ENCODE results near the gene KNL1.

Gene KNL1

GRCh38 chr15:40555876-40556275 is 38.2 kb upstream of the KNL1 start:
- H3K4me3 ChIP-seq (ENCODE audit: low read depth, low read length): no peak overlapping the region
- POLR2A ChIA-PET: no interaction called here
- DNase-seq (ENCODE audit: low read depth, low spot score): no peak
- CTCF ChIA-PET: no interaction called here
- no peak for TF ChIP-seq CTCF (IDR thresholded peaks at IDR 0.05; ENCODE audit: insufficient read depth, low read length, missing control alignments)

GRCh38 chr15:40558952-40559742 is 34.9 kb upstream of the KNL1 start:
- no peak for DNase-seq (ENCODE audit: low read depth, low spot score)
- TF ChIP-seq CTCF (IDR thresholded peaks at IDR 0.05; ENCODE audit: insufficient read depth, low read length, missing control alignments): no peak
- CTCF ChIA-PET: interaction anchor here (2.2 kb wide), 1 partner anchor 31 kb away, joined by 6 read pairs; no protein-coding TSS in a partner anchor
- POLR2A ChIA-PET: no interaction called here
- H3K4me3 ChIP-seq (ENCODE audit: low read depth, low read length): no peak overlapping the region

- no peak for TF ChIP-seq CTCF (IDR thresholded peaks at IDR 0.05; ENCODE audit: insufficient read depth, low read length, missing control alignments)
- no peak for DNase-seq (ENCODE audit: low read depth, low spot score)
- H3K4me3 ChIP-seq (ENCODE audit: low read depth, low read length): no peak overlapping the region
- CTCF ChIA-PET: interaction anchor here (0.9 to 1.9 kb wide), 2 partner anchors 10 to 55 kb away, joined by 3 to 6 read pairs; no protein-coding TSS in a partner anchor
- POLR2A ChIA-PET: no interaction called here
Observed at GRCh38 chr15:40562691-40563090, 31.4 kb upstream of the KNL1 start.

GRCh38 chr15:40563426-40563825 is 30.6 kb upstream of the KNL1 start:
- DNase-seq (ENCODE audit: low read depth, low spot score): no peak
- TF ChIP-seq CTCF (IDR thresholded peaks at IDR 0.05; ENCODE audit: insufficient read depth, low read length, missing control alignments): no peak
- no peak overlapping the region for H3K4me3 ChIP-seq (ENCODE audit: low read depth, low read length)
- ChIA-PET POLR2A (no interaction called here), CTCF (interaction anchor here (0.9 kb wide), 1 partner anchor 11 kb away, joined by 3 read pairs; no protein-coding TSS in a partner anchor)

GRCh38 chr15:40564591-40565332 is 29.3 kb upstream of the KNL1 start, which contains the start of gene CCDC32:
TSS of gene CCDC32 (minus strand) at chr15:40565042. CDS start at chr15:40563015, 2,027 bp downstream.
- CTCF ChIA-PET: interaction anchor here (1.6 kb wide), 2 partner anchors 10 to 25 kb away, joined by 3 to 6 read pairs; no protein-coding TSS in a partner anchor
- no peak for TF ChIP-seq CTCF (IDR thresholded peaks at IDR 0.05; ENCODE audit: insufficient read depth, low read length, missing control alignments)
- H3K4me3 ChIP-seq (ENCODE audit: low read depth, low read length): peak within 1 kb of the TSS; percentile 90
- POLR2A ChIA-PET: interaction anchor here (1.0 kb wide), 1 partner anchor 115 kb away, joined by 3 read pairs; no protein-coding TSS in a partner anchor
- peak; percentile 88 for DNase-seq (ENCODE audit: low read depth, low spot score)

Measured in AG04449 (cell line).